Measurements from ENCODE around the gene GTPBP4. TPM values are rescaled to one million over a fixed set of nuclear protein-coding genes. Genes with fewer than 3 reads are reported as not detected.

The GTPBP4 gene
- total and polyA plus RNA-seq, 4 donors: 28.7 to 50.0 (median 40.6) TPM

DNA sequence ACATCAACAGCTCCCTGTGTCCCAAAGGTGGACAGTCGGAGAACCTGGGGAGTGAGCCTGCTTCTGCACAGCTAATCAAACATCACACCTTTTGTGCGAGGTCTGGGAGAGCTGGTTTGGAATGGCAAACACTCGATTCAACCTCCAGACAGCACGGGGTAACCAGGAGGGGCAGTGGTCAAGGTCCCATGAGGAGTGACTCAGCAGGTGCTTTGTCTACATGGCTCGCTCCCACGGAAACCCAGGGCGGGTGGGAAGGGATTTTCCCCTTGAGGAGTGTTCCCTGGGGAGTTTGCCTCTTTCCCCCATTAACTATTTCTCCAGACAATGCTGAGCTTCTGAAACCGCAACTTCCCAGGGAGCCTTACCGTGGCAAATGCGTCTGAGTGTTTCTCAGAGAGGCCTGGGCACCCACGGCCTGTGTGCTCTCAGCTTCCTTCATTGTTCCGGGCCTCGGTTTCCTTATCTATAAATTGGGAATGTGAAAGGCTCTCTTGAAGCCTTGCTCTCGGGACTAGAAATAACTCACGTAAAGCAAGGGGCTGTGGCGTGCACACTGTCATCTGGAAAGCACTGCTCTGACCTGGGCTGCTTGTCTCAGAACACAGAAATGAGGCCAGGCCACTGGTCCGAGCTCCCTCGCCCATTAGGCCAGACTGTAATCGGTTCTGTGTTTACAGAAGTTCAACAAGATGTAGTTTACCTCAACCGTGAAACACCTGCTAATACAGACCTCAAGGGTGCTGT, 14.0 kb upstream of the GTPBP4 start:
- Histone ChIP-seq H3K27me3 (ENCODE audit: control insufficient read depth, insufficient read depth, low read length) (no peaks in the 10 kb centered on the region), H3K4me1 (ENCODE audit: control insufficient read depth, insufficient read depth, low read length) (peaks cover 4% of the 10 kb centered on the region), H3K36me3 (ENCODE audit: control insufficient read depth, insufficient read depth, low read length) (no peaks in the 10 kb centered on the region), H3K4me3 (ENCODE audit: low read depth, low read length) (no peak overlapping the region), H3K27ac (ENCODE audit: low read depth, low read length) (no peak overlapping the region), H3K9me3 (ENCODE audit: control insufficient read depth, insufficient read depth, low read length) (peaks cover 4% of the 10 kb centered on the region)
- no peak for DNase-seq (ENCODE audit: low read depth in 4 of 6, low spot score in 6 of 6)
- WGBS (ENCODE audit: insufficient coverage): 82% methylated on average over 14 of the region's 20 CpGs

DNA sequence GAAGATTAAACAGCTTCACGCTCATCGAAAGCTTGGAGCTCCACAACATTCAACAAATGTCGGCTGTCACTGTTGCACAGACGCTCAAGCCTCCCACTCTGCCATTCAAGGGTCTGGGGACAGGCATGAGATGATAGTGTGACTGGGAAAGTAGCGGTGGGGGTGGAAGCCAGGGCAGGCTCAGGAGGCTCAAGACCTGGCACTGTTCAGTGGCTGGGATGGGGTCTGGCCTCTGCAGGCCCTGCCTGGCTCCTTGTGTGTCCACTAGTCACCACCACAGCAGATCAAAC, 13.5 kb upstream of the GTPBP4 start:
- 74% methylated on average over 3 of the region's 5 CpGs for WGBS (ENCODE audit: insufficient coverage)
- H3K27ac ChIP-seq (ENCODE audit: low read depth, low read length): no peak overlapping the region
- H3K4me3 ChIP-seq (ENCODE audit: low read depth, low read length): no peak overlapping the region
- DNase-seq (ENCODE audit: low read depth in 4 of 6, low spot score in 6 of 6): peak in 1 of 6 donors; percentile 20
- H3K27me3 ChIP-seq (ENCODE audit: control insufficient read depth, insufficient read depth, low read length): no peaks in the 10 kb centered on the region
- peaks cover 5% of the 10 kb centered on the region for H3K9me3 ChIP-seq (ENCODE audit: control insufficient read depth, insufficient read depth, low read length)
- H3K36me3 ChIP-seq (ENCODE audit: control insufficient read depth, insufficient read depth, low read length): no peaks in the 10 kb centered on the region
- H3K4me1 ChIP-seq (ENCODE audit: control insufficient read depth, insufficient read depth, low read length): peaks cover 4% of the 10 kb centered on the region

DNA sequence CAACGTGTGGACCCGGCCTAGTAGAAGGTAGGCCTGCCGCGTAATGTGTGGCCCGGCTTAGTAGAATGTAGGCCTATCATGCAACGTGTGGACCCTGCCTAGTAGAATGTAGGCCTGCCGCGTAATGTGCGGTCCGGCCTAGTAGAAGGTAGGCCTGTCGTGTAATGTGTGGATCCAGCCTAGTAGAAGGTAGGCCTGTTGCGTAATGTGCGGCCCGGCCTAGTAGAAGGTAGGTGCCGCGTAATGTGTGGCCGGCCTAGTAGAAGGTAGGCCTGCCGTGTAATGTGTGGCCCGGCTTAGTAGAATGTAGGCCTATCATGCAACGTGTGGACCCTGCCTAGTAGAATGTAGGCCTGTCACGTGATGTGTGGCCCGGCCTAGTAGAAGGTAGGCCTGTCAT, 11.9 kb upstream of the GTPBP4 start:
- Histone ChIP-seq H3K36me3 (ENCODE audit: control insufficient read depth, insufficient read depth, low read length) (no peaks in the 10 kb centered on the region), H3K27ac (ENCODE audit: low read depth, low read length) (no peak overlapping the region), H3K9me3 (ENCODE audit: control insufficient read depth, insufficient read depth, low read length) (peaks cover 14% of the 10 kb centered on the region), H3K4me3 (ENCODE audit: low read depth, low read length) (no peak overlapping the region), H3K4me1 (ENCODE audit: control insufficient read depth, insufficient read depth, low read length) (peaks cover 4% of the 10 kb centered on the region), H3K27me3 (ENCODE audit: control insufficient read depth, insufficient read depth, low read length) (no peaks in the 10 kb centered on the region)
- no peak for DNase-seq (ENCODE audit: low read depth in 4 of 6, low spot score in 6 of 6)
- 95% methylated on average over 18 of the region's 22 CpGs for WGBS (ENCODE audit: insufficient coverage)

GRCh38 chr10:978826-979421, 9.3 kb upstream of the GTPBP4 start:
- no peaks in the 10 kb centered on the region for H3K27me3 ChIP-seq (ENCODE audit: control insufficient read depth, insufficient read depth, low read length)
- H3K9me3 ChIP-seq (ENCODE audit: control insufficient read depth, insufficient read depth, low read length): peaks cover 14% of the 10 kb centered on the region
- H3K36me3 ChIP-seq (ENCODE audit: control insufficient read depth, insufficient read depth, low read length): no peaks in the 10 kb centered on the region
- no peak overlapping the region for H3K27ac ChIP-seq (ENCODE audit: low read depth, low read length)
- H3K4me1 ChIP-seq (ENCODE audit: control insufficient read depth, insufficient read depth, low read length): no peaks in the 10 kb centered on the region
- WGBS (ENCODE audit: insufficient coverage): no CpG with 5 or more reads among the region's 2 CpGs
- DNase-seq (ENCODE audit: low read depth in 4 of 6, low spot score in 6 of 6): no peak
- no peak overlapping the region for H3K4me3 ChIP-seq (ENCODE audit: low read depth, low read length)

GRCh38 chr10:980468-981093, 7.7 kb upstream of the GTPBP4 start:
- Histone ChIP-seq H3K36me3 (ENCODE audit: control insufficient read depth, insufficient read depth, low read length) (no peaks in the 10 kb centered on the region), H3K9me3 (ENCODE audit: control insufficient read depth, insufficient read depth, low read length) (peaks cover 14% of the 10 kb centered on the region), H3K4me1 (ENCODE audit: control insufficient read depth, insufficient read depth, low read length) (no peaks in the 10 kb centered on the region), H3K4me3 (ENCODE audit: low read depth, low read length) (no peak overlapping the region), H3K27ac (ENCODE audit: low read depth, low read length) (no peak overlapping the region), H3K27me3 (ENCODE audit: control insufficient read depth, insufficient read depth, low read length) (no peaks in the 10 kb centered on the region)
- DNase-seq (ENCODE audit: low read depth in 4 of 6, low spot score in 6 of 6): no peak
- 97% methylated on average over 5 of the region's 5 CpGs for WGBS (ENCODE audit: insufficient coverage)

DNA sequence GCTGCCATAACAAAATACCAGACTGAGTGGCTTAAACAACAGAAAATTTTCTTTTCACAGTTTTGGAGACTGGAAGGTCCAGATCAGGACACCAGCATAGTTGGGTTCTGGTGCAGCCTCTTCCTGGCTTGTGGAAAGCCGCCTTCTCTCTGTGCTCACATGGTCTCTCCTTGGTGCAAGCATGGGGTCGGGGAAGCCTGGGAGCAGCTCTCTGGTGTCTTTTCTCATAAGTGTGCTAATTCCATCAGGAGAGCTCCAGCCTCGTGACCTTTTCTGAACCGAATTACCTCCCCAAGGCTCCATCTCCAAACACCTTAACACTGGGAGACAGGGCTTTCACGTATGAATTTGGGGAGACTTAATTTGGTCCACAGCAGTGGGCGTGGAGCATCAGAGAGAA, 4.8 kb upstream of the GTPBP4 start:
- Histone ChIP-seq H3K4me1 (ENCODE audit: control insufficient read depth, insufficient read depth, low read length) (peaks cover 5% of the 10 kb centered on the region), H3K4me3 (ENCODE audit: low read depth, low read length) (no peak overlapping the region), H3K9me3 (ENCODE audit: control insufficient read depth, insufficient read depth, low read length) (peaks cover 14% of the 10 kb centered on the region), H3K27me3 (ENCODE audit: control insufficient read depth, insufficient read depth, low read length) (no peaks in the 10 kb centered on the region), H3K27ac (ENCODE audit: low read depth, low read length) (no peak overlapping the region), H3K36me3 (ENCODE audit: control insufficient read depth, insufficient read depth, low read length) (no peaks in the 10 kb centered on the region)
- WGBS (ENCODE audit: insufficient coverage): 84% methylated on average over 2 of the region's 6 CpGs
- no peak for DNase-seq (ENCODE audit: low read depth in 4 of 6, low spot score in 6 of 6)

- Histone ChIP-seq H3K36me3 (ENCODE audit: control insufficient read depth, insufficient read depth, low read length) (no peaks in the 10 kb centered on the region), H3K4me1 (ENCODE audit: control insufficient read depth, insufficient read depth, low read length) (peaks cover 12% of the 10 kb centered on the region), H3K9me3 (ENCODE audit: control insufficient read depth, insufficient read depth, low read length) (peaks cover 11% of the 10 kb centered on the region), H3K27me3 (ENCODE audit: control insufficient read depth, insufficient read depth, low read length) (no peaks in the 10 kb centered on the region), H3K4me3 (ENCODE audit: low read depth, low read length) (no peak overlapping the region), H3K27ac (ENCODE audit: low read depth, low read length) (no peak overlapping the region)
- DNase-seq (ENCODE audit: low read depth in 4 of 6, low spot score in 6 of 6): no peak
- 88% methylated on average over 2 of the region's 9 CpGs for WGBS (ENCODE audit: insufficient coverage)
Measured at GRCh38 chr10:983971-984655, 4.1 kb upstream of the GTPBP4 start.

GRCh38 chr10:985361-985760, 2.9 kb upstream of the GTPBP4 start:
- H3K4me1 ChIP-seq (ENCODE audit: control insufficient read depth, insufficient read depth, low read length): peaks cover 19% of the 10 kb centered on the region
- H3K9me3 ChIP-seq (ENCODE audit: control insufficient read depth, insufficient read depth, low read length): peaks cover 4% of the 10 kb centered on the region
- no peak overlapping the region for H3K4me3 ChIP-seq (ENCODE audit: low read depth, low read length)
- no peaks in the 10 kb centered on the region for H3K27me3 ChIP-seq (ENCODE audit: control insufficient read depth, insufficient read depth, low read length)
- no peak for DNase-seq (ENCODE audit: low read depth in 4 of 6, low spot score in 6 of 6)
- no peak overlapping the region for H3K27ac ChIP-seq (ENCODE audit: low read depth, low read length)
- 83% methylated on average over 2 of the region's 2 CpGs for WGBS (ENCODE audit: insufficient coverage)
- H3K36me3 ChIP-seq (ENCODE audit: control insufficient read depth, insufficient read depth, low read length): no peaks in the 10 kb centered on the region

DNA sequence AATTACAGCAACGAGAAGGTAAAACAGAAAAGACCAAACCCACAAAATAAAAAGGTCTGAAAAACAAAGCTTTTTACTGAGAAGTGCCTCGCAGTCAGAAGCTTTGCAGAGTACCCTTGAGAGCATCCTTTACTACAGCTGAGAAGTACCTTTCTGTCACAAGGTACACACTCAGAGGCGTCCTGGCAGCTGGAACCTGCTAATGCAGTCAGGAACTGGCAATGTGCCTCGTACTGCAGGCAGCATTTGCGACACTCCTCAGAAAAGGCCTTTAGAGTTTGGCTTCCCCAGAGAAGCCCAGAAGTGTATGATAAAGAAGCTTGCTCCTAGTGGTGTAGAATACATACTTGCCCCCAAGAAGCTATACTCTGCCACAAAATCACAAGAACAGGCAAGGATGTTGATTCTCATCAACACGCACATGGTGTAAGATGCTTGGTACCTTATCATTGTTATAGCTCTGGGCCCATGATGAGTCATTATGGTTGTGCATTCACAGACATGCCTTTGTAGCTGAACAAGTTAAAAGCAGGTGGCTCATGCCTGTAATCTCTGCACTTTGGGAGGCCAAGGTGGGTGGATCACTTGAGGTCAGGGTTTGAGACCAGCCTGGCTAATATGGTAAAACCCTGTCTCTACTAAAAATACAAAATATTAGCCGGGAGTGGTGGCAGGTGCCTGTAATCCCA, 2.0 kb upstream of the GTPBP4 start:
- peaks cover 19% of the 10 kb centered on the region for H3K4me1 ChIP-seq (ENCODE audit: control insufficient read depth, insufficient read depth, low read length)
- 94% methylated on average over 3 of the region's 7 CpGs for WGBS (ENCODE audit: insufficient coverage)
- H3K36me3 ChIP-seq (ENCODE audit: control insufficient read depth, insufficient read depth, low read length): no peaks in the 10 kb centered on the region
- H3K4me3 ChIP-seq (ENCODE audit: low read depth, low read length): no peak overlapping the region
- no peaks in the 10 kb centered on the region for H3K27me3 ChIP-seq (ENCODE audit: control insufficient read depth, insufficient read depth, low read length)
- no peaks in the 10 kb centered on the region for H3K9me3 ChIP-seq (ENCODE audit: control insufficient read depth, insufficient read depth, low read length)
- DNase-seq (ENCODE audit: low read depth in 4 of 6, low spot score in 6 of 6): peak in 1 of 6 donors; percentile 9
- no peak overlapping the region for H3K27ac ChIP-seq (ENCODE audit: low read depth, low read length)

Data from spinal cord (tissue), 10 donors.